Upper lobe of left lung (tissue), 6 donors: Measurements from ENCODE around the gene HNRNPA3. TPM values are rescaled to one million over a fixed set of nuclear protein-coding genes. Genes with fewer than 3 reads are reported as not detected.

ENCODE experiments used
- ATAC-seq, 2 donors: fragments of 200-7000 bp; cut with Tn5 transposase; one replicate each; pipeline ENCODE4 v1.9.1; 2022; ENCODE audit warnings: mild to moderate bottlenecking in 2 of 2, moderate library complexity in 2 of 2; ENCODE audit not compliant: low FRiP score in 2 of 2
- DNase-seq, 2 donors: peaks; one replicate each; pipeline ENCODE4 v3.0.0-alpha.2; 2019 to 2020
- H3K27ac ChIP-seq, 4 donors: fragments of 200-600 bp; sonication (generic); one replicate each; pipeline ENCODE4 v1.5.1; 2016 to 2019
- H3K27me3 ChIP-seq, 4 donors: fragments of 200-600 bp; sonication (generic); one replicate each; pipeline ENCODE4 v1.5.1; 2017 to 2019
- H3K36me3 ChIP-seq, 4 donors: fragments of 200-600 bp; sonication (generic); one replicate each; pipeline ENCODE4 v1.5.1; 2016 to 2019
- H3K4me1 ChIP-seq, 4 donors: fragments of 200-600 bp; sonication (generic); one replicate each; pipeline ENCODE4 v1.5.1; 2018 to 2019
- H3K4me3 ChIP-seq, 4 donors: fragments of 200-600 bp; sonication (generic); one replicate each; pipeline ENCODE4 v1.5.1; 2017 to 2019; ENCODE audit warnings: mild to moderate bottlenecking in 2 of 4, moderate library complexity in 1 of 4
- H3K9me3 ChIP-seq, 4 donors: fragments of 200-600 bp; sonication (generic); one replicate each; pipeline ENCODE4 v1.5.1; 2018 to 2019
- CTCF ChIP-seq, 6 experiments: fragments of 450-650 bp in 4 of 6; fragments of 200-600 bp in 2 of 6; sonication (generic) in 2 of 6; IDR thresholded peaks; one replicate each; pipeline ENCODE4 v1.5.1; 2016 to 2019; ENCODE audit warnings: antibody characterized with exemption in 6 of 6
- EP300 ChIP-seq, 4 donors: sonication (generic); formaldehyde crosslinking; IDR thresholded peaks; one replicate each; pipeline ENCODE4 v1.5.1; 2017; ENCODE audit warnings: antibody characterized with exemption in 4 of 4, control low read depth in 2 of 4
- POLR2A ChIP-seq, 4 donors: fragments of 450-650 bp; IDR thresholded peaks; one replicate each; pipeline ENCODE4 v1.5.1; 2016 to 2017; ENCODE audit warnings: antibody characterized with exemption in 4 of 4, mild to moderate bottlenecking in 2 of 4
- POLR2AphosphoS5 ChIP-seq, 2 donors: sonication (generic); formaldehyde crosslinking; IDR thresholded peaks; one replicate each; pipeline ENCODE4 v1.5.1; 2017; ENCODE audit warnings: antibody characterized with exemption in 2 of 2
- WGBS, 2 donors: methylation state at CpG; one replicate each; pipeline ENCODE4 v1.1.5; 2017 to 2018; 5-methylcytosine and 5-hydroxymethylcytosine counted together
- total RNA-seq, 6 donors: library from RNA; depleted of rRNA in 4 of 6; stranded (reverse); fragments of >200 nt in 4 of 6; gene quantifications; one replicate each; pipeline versions ENCODE4 v1.1.0 to v1.2.1, GENCODE V29; 2016 to 2021
- donor health status: DM: no; HTN: no; CAD: no; lungs with moderate emphysema.
- donor health status: DM: no; HTN: yes; CAD: no; lungs with severe emphysema.

HNRNPA3 gene
- total RNA-seq, result 100 to 1,000 TPM in 2 of 6 donors, 10 to 100 TPM in 4; 53.2 to 146 (median 89.0) TPM

GRCh38 chr2:177212106-177212890, at the start of gene HNRNPA3:
HNRNPA3 (plus strand) TSS chr2:177212794; CDS start chr2:177212800, 6 bp downstream.
- H3K4me1 ChIP-seq, result peaks cover 35 to 46% (median 44%) of the 10 kb centered on the region in 4 donors
- TF ChIP-seq CTCF (IDR thresholded peaks at IDR 0.05) (peak in 4 of 6 experiments; percentile 17 to 33 (median 22)), POLR2AphosphoS5 (IDR thresholded peaks at IDR 0.05) (peak; percentile 96 to 97), EP300 (IDR thresholded peaks at IDR 0.05) (peak in 3 of 4 donors; percentile 19 to 91 (median 38)), POLR2A (IDR thresholded peaks at IDR 0.05) (peak; percentile 60 to 97 (median 96))
- WGBS, 2 donors, result 0% methylated on average over 26 to 61 of the region's 74 CpGs

GRCh38 chr2:177164131-177164530, 48.5 kb upstream of the HNRNPA3 start:
- Histone ChIP-seq H3K27me3 (no peaks in the 10 kb centered on the region), H3K36me3 (no peaks in the 10 kb centered on the region), H3K9me3 (no peaks in the 10 kb centered on the region), H3K27ac (no peak overlapping the region), H3K4me1 (peaks cover 9 to 19% (median 16%) of the 10 kb centered on the region in 4 donors), H3K4me3 (peak overlapping the region in 1 of 4 donors; percentile 36)
- TF ChIP-seq POLR2AphosphoS5 (IDR thresholded peaks at IDR 0.05) (no peak), POLR2A (IDR thresholded peaks at IDR 0.05) (no peak), CTCF (IDR thresholded peaks at IDR 0.05) (no peak), EP300 (IDR thresholded peaks at IDR 0.05) (no peak)
- 11 to 20% methylated on average over 3 of the region's 3 CpGs for WGBS, 2 donors
- DNase-seq, result no peak
- ATAC-seq, result no peak

More at GRCh38 chr2:177212106-177212890, at the start of gene HNRNPA3:
- no peaks in the 10 kb centered on the region for H3K9me3 ChIP-seq
- peak within 1 kb of the TSS; percentile 98 to 100 (median 100) for H3K27ac ChIP-seq
- peaks cover 3 to 36% (median 13%) of the 10 kb centered on the region in 4 donors for H3K36me3 ChIP-seq
- H3K27me3 ChIP-seq, result no peaks in the 10 kb centered on the region
- H3K4me3 ChIP-seq, result peak within 1 kb of the TSS; percentile 56 to 74 (median 64)
- peak; percentile 97 to 100 for ATAC-seq
- peak; percentile 99 to 100 for DNase-seq

GRCh38 chr2:177164584-177165052, 48.0 kb upstream of the HNRNPA3 start:
- ATAC-seq (peak; percentile 94 to 95), DNase-seq (peak in 1 of 2 donors; percentile 86)
- Histone ChIP-seq H3K36me3 (no peaks in the 10 kb centered on the region), H3K4me3 (peak overlapping the region in 3 of 4 donors; percentile 27 to 46 (median 36)), H3K4me1 (peaks cover 11 to 19% (median 16%) of the 10 kb centered on the region in 4 donors), H3K27me3 (no peaks in the 10 kb centered on the region), H3K27ac (peak overlapping the region; percentile 75 to 81 (median 78)), H3K9me3 (no peaks in the 10 kb centered on the region)
- 1 to 3% methylated on average over 13 of the region's 13 CpGs for WGBS, 2 donors
- peak in 1 of 2 donors; percentile 61 for TF ChIP-seq POLR2AphosphoS5 (IDR thresholded peaks at IDR 0.05)
- no peak for TF ChIP-seq POLR2A (IDR thresholded peaks at IDR 0.05)
- TF ChIP-seq EP300 (IDR thresholded peaks at IDR 0.05), result no peak
- TF ChIP-seq CTCF (IDR thresholded peaks at IDR 0.05), result peak; percentile 93 to 100 (median 96)

GRCh38 chr2:177165061-177165583, 47.5 kb upstream of the HNRNPA3 start:
- Histone ChIP-seq H3K9me3 (no peaks in the 10 kb centered on the region), H3K36me3 (no peaks in the 10 kb centered on the region), H3K27me3 (no peaks in the 10 kb centered on the region), H3K4me3 (peak overlapping the region in 3 of 4 donors; percentile 27 to 46 (median 36)), H3K4me1 (peaks cover 11 to 19% (median 16%) of the 10 kb centered on the region in 4 donors), H3K27ac (peak overlapping the region; percentile 75 to 81 (median 78))
- 22 to 25% methylated on average over 8 of the region's 8 CpGs for WGBS, 2 donors
- TF ChIP-seq EP300 (IDR thresholded peaks at IDR 0.05) (no peak), POLR2A (IDR thresholded peaks at IDR 0.05) (peak in 1 of 4 donors; percentile 15), POLR2AphosphoS5 (IDR thresholded peaks at IDR 0.05) (peak in 1 of 2 donors; percentile 31), CTCF (IDR thresholded peaks at IDR 0.05) (no peak)
- peak; percentile 57 to 85 for ATAC-seq
- DNase-seq, result no peak
